Stimulated activated CD8-positive, alpha-beta memory T cell treated with anti-CD3 and anti-CD28 coated beads, Interleukin-4, amount 100 ng/mL, for 48 hours (primary cell): ENCODE data around the gene PIK3CA.

ENCODE experiments used
- DNase-seq: peaks from one replicate; pipeline ENCODE4 v3.0.0-alpha.2; 2020

PIK3CA gene

DNA sequence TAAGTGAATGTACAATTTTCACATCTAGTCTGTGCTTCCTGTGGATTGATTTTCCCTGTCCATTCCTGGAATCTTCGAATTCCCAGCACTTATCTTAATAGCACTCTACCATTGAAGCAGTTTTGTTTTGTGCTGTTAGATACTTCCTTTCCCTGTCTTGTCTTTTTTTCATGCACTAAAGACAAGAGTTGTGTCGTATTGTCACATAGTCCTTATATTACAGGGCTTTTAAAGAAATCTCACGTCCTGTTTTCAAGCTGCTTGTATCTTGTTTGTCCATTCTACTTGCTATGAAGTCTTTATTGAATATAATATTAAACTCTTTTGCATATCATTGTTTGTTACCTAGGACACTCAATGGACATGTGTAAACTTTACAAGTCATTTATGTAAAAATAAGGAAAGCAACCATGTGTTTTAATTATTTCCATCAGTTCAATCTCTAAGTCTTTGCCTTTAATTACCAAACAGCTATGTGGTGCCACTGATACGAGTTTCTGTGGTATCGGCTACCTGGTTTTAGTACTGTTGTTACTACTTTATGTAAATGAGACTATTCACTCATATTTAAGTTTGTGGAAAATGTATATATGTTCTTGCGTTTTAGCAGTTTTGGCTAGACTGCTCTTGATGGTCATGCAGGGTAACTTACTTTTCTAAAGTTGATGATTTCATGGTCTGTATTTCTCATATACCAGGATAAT is 10.3 kb downstream of the PIK3CA start:
- DNase-seq = no peak

GRCh38 chr3:179163503-179163902 is 15.3 kb downstream of the PIK3CA start:
- no peak for DNase-seq

DNA sequence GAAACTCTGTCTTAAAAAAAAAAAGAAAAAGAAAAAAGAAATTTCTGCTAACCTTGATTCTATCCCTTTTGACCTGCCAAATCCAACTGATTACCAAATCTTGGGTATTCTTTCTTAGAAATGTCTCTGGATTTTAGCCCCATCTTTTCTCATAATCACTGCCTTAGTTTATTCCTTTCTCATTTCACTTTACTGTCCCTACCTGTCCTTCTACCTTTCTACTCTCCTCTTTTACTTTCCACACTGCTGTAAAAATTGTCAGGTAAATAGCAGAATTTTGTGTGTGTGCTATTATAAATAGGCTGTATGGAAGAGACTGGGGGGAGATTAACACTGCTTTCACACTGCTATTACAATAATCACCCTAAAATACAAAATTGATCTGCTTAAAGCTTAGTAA is 16.7 kb downstream of the PIK3CA start:
- DNase-seq = no peak

DNA sequence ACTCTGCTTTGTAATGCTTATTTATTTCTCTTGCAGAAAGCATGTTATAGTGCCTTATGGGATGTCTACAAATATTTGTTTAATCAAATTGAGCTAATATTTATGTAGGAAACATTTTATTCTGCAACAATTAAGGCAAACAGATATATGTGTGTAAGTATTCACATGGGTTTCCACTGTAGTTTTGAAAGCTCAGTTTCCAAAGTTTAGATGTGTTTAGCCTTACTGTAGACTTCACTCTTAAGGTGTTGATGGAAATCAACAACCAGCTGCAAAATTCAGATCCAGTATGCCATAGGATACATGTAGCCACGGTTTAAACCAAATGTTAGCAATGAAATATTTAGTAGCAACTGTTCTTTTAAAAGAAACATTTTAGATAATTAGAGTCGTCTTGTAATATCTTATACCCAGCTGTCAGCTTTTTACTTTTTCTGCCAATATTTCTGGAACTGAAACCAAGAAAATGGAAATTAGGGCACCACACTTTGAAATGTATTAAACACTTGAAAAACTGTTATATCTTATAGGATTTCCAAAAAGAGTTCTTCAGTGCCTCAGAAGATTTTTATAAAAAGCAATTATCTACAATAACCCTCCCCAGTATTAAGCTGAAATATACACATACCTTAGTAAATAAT is 18.5 kb downstream of the PIK3CA start:
- no peak for DNase-seq

GRCh38 chr3:179168918-179169317 is 20.8 kb downstream of the PIK3CA start:
- no peak for DNase-seq

- no peak for DNase-seq
Observed at GRCh38 chr3:179172546-179172945, 24.4 kb downstream of the PIK3CA start.

- no peak for DNase-seq
Observed at GRCh38 chr3:179174316-179174715, 26.2 kb downstream of the PIK3CA start.

DNA sequence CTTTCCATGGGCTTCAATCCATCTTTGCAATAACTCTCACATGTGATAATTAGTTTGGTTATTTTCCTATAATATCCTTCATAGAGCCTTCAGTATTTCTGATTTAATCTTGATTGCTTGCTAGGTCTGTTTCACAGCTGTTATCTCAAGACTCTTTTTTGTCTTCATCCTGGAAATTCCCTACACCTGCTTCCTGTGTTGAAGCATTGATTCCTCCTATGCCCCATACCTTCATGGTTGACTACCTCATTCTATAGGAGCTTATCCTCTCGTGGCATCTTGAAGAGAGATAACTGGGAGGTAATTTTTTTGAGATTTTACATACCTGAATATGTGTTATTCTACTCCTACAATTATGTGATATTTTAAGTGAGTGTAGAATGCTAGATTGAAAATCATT is 26.7 kb downstream of the PIK3CA start:
- DNase-seq = no peak

DNA sequence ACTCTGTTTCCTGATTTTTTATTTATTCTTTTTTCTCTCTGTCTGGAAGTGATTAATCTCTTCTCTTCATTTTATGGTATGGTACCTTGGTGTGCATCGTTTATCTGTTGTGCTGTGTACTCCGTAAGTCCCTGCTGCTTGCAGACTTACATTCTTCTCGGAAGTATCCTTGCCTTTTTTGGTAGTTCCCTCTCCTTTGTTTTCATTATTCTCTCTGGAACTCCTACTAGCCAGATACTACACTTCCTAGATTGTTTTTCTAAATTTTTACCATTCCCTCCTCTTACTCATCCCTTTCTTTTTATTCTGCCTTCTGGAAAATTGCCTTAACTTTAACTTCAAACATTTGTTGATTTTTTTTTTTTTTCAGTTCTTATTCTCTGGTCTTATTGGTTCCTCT is 27.2 kb downstream of the PIK3CA start:
- DNase-seq = no peak

- no peak for DNase-seq
Observed at GRCh38 chr3:179177611-179178010, 29.5 kb downstream of the PIK3CA start.

DNA sequence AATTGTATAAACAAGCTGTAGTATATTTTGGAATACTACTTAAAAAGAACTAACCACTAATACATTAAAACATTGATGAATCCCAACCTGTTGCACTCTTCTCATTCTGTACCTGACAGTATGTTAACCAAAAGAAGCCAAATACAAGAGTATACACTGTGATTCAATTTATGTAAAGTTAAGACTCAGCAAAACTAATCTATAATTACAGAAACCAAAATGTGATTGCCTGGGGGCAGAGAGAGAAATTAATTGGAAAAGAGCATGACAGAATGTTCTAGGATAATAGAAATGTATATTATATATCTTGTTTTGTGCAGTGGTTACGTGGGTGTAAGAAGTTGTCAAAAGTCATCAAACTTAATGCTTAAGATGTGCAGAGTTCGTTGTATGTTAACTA is 31.1 kb downstream of the PIK3CA start:
- no peak for DNase-seq

- no peak for DNase-seq
Observed at GRCh38 chr3:179179979-179180759, 32.0 kb downstream of the PIK3CA start.

DNA sequence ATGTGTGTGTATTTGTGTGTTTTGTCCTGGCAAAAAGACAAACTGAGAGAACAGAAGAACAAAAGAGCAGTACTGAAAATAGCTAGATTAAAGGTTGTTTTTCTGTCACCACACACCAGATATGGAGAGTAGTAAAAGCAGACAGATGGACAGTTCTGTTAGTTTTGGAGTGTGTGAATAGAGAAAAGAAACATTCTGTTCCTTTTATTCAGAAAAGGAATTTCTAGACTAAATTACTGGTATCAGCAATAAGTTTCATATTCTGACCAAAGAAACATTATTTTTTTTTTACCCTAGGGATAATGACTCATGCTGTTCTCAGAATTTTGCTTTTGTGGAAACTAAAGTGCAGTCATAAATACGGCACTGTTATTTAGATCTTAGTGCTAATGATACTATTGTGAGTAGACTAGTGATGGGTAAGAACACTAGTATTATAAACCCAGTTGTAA is 32.9 kb downstream of the PIK3CA start:
- no peak for DNase-seq

DNA sequence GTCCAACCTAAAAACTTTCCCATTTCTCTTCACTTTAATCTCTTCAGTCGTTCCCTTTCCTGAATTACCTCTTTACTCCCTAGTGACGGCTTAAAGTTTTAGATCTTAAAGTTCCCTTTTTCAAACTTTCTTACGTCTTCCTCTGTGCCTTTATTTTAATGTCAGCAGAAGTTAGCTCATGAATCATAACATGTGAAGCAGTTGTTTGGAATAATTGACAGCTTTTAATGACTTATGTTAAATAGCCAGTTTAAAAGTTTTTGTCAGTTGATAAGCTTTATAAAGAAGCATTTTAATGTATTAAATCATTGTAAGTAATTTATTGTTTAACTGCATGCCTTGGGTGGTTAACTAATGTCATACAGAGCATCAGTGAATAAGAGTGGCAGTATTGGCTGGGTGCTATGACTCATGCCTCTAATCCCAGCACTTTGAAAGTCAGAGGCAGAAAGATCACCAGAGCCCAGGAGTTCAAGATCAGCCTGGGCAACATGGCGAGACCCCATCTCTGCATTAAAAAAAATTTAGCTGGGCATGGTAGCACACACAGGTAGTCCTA is 33.9 kb downstream of the PIK3CA start:
- DNase-seq = no peak

GRCh38 chr3:179182902-179183301 is 34.7 kb downstream of the PIK3CA start:
- DNase-seq = no peak

GRCh38 chr3:179184826-179185225 is 36.7 kb downstream of the PIK3CA start:
- DNase-seq = no peak

- no peak for DNase-seq
Observed at GRCh38 chr3:179186426-179186825, 38.3 kb downstream of the PIK3CA start.

DNA sequence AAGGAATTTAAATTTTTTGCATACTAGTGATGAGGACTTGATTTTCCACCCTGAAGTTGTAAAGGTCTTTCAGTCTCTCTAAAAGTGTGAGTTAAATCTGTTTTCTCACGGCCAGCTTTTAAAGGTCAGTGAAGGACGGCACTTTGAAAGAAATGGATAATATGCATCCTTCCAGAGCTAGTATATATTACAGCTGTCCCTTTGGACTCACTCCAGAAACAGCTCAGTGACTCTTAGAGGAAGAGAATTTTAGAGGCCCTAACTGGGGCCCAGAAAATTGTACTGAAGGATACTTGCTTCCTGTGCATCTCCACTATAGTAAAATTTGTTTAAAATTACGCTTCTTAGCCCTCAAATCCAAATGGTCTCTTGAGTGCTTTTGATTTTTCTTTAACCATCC is 41.6 kb downstream of the PIK3CA start:
- no peak for DNase-seq

DNA sequence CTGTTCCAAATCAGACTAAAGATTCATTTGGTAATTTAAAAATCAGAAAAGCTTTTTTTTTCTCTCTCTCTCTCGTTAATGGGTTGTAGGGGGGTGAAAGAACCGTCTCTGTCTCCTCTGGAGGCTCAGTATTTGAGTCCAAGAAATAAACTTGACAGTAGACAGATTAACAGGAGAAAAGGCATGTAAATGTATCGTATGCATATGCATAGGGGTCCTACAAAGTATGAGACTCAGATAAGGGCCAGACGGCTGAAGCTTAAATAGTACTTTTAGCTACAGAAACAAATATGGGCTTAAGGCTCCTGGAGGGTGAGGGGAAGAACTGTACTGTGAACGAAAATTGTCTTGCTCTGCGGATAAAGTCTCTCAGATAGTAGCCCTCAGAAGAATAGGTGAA is 42.4 kb downstream of the PIK3CA start:
- DNase-seq = no peak

GRCh38 chr3:179192542-179192941 is 44.4 kb downstream of the PIK3CA start:
- DNase-seq = no peak

DNA sequence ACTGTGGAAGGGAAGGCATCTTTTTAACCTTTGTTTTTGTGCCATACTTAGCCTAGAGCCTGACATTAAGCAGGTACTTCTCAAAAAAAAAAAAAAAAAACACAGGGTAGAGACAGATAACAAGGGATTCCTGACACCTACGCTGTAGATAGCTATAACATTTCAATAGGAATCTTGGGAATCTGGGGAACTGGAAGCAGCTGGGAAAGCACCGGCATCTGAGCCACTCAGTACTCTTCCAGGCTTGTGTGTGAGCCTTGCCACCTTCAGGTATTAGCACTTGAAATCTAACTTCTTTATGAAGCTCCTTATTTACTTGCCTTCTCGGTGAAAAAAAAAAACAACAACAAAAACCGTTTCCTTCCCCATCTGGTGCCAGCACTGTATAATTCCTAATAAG is 46.8 kb downstream of the PIK3CA start:
- no peak for DNase-seq

DNA sequence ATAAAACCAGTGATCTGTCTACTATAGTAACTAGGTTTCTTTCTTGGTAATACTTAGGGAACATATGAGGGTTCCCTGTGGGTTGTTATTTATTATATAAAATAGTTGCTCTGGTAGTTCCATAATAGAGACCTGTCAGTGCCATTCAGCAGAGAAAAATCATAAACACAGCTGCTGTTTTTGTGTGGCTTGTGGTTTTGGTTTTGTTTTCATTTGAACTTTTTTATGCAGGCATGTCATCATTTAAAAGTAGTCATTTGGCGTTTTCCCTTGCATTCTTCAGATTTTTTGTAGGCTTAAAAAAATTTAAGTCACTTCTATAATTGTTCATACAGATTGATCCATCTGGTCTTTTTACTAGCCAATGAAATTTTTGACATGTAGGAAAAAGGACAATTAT is 47.9 kb downstream of the PIK3CA start:
- no peak for DNase-seq

GRCh38 chr3:179196700-179197099 is 48.5 kb downstream of the PIK3CA start:
- no peak for DNase-seq

DNA sequence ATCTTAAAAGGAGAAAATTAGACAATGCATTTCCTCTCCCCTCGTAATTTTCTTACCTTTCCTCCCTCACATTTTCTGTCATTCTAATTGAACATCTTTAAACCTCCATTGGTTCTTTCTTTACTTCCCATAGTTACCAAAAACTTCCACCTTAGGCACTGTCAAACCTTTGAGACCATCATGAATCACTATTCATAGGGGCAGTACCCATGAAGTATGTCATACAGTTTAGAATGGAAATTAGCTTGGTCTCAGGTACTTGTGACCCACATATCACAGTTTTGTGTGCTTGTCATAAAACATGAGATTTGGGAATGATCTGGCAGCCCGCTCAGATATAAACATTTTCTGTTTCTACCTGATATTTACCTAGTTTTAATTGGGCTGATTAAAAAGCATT is 52.6 kb downstream of the PIK3CA start:
- DNase-seq = no peak
